ENCODE measurements around the gene KCNQ1. TPM values are rescaled to one million over a fixed set of nuclear protein-coding genes. Genes with fewer than 3 reads are reported as not detected.

Gene KCNQ1
- total RNA-seq, 1 experiment from 2014 or later: not detected

DNA sequence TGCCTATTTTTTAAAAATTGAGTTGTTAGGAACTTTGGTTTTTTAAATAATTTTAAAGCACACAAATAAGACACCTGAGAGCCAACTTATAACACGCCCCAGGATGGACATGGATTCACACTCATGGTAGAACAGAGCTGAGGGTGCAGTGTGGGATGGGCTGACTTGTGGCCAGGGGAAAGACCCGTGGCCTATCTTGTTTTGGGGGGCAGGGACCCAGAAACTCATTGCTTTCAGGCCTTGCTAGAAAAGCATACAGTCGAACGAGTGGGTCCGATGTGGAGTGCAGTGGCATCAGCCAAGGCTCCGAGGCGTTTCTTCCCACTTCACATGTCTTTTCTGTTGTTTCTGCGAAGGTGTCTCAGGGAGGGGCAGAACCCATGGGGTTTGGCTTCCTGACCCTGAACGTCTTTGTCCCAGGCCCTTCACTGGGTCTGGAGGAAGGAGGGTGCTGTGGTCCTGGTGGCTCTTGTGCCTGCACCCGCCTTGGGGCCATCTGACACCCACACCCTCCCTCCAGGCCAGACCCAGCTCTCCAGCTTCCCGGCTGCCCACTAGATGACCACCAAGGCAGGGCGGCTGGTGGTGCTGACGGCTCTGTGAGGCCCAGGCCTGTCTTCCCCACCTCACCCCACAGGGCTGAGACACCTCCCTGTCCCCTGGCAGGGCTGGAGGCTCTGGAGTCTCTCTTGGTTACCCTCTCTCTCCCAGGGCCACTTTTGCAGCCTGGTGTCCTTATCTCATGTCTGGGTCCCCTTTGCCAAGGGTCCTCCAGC lies 120.8 kb downstream of the KCNQ1 start:
- no peak overlapping the region for H3K4me3 Mint-ChIP-seq (ENCODE audit: unreplicated experiment)
- POLR2A ChIA-PET: no interaction called here
- H3K27me3 Mint-ChIP-seq (ENCODE audit: insufficient read depth, unreplicated experiment): no peaks in the 10 kb centered on the region
- CTCF ChIA-PET: interaction anchor here (0.6 to 0.9 kb wide), 2 partner anchors 145 to 420 kb away, joined by 3 read pairs; no protein-coding TSS in a partner anchor
- intact Hi-C loops (cut with micrococcal nuclease): no loop called here
- no TSS peak for BruUV-seq (replicated peaks)
- no peak for DNase-seq (ENCODE audit: unreplicated experiment)
- no peaks in the 10 kb centered on the region for H3K9me3 Mint-ChIP-seq (ENCODE audit: unreplicated experiment)
- H3K27ac Mint-ChIP-seq (ENCODE audit: low read depth, unreplicated experiment): peak overlapping the region; percentile 37
- TF ChIP-seq, protein P1, sequence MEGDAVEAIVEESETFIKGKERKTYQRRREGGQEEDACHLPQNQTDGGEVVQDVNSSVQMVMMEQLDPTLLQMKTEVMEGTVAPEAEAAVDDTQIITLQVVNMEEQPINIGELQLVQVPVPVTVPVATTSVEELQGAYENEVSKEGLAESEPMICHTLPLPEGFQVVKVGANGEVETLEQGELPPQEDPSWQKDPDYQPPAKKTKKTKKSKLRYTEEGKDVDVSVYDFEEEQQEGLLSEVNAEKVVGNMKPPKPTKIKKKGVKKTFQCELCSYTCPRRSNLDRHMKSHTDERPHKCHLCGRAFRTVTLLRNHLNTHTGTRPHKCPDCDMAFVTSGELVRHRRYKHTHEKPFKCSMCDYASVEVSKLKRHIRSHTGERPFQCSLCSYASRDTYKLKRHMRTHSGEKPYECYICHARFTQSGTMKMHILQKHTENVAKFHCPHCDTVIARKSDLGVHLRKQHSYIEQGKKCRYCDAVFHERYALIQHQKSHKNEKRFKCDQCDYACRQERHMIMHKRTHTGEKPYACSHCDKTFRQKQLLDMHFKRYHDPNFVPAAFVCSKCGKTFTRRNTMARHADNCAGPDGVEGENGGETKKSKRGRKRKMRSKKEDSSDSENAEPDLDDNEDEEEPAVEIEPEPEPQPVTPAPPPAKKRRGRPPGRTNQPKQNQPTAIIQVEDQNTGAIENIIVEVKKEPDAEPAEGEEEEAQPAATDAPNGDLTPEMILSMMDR (IDR thresholded peaks at IDR 0.05; ENCODE audit: unreplicated experiment): no peak
- H3K4me1 Mint-ChIP-seq (ENCODE audit: insufficient read depth, unreplicated experiment): no peaks in the 10 kb centered on the region
- no peaks in the 10 kb centered on the region for H3K36me3 Mint-ChIP-seq (ENCODE audit: insufficient read depth, unreplicated experiment)

DNA sequence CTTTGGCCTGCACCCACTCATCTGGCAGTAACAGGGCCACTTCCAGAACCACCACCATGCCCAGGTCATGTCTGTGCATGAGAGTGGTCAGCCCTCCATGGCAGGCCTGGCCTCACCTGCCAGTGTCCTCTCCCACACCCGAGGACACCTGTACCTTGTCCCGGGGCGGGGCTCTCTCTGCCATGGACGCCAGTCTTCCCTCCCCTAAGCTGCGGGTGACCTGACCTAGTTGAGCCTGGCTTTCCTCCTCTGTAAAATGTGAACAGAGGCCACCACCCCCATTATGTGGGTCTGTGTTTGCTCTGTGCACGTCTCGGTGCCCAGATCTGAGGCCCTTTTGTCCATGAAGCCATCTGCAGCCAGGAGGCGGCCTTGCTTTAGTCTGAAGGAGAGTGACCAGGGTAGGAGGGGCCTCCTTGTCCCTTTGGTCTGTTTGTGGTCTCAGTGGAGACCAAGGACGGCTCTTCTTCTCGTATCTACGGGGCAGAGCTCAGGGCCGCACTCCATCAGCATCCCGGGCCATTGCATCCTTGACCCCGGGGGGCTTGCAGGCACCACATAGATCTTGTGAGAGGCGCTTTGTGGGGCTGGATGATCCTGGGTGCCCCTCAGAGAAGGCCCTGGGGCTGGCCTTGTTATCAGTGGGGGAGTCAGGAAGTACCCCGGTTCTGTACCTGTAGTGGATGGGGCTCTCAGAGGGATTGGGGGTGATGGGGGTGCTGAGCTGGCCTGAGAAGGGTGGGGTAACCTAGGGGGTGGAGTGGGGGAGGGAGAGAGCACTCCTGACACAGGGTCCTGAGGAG lies 121.6 kb downstream of the KCNQ1 start:
- TF ChIP-seq, protein P1 (IDR thresholded peaks at IDR 0.05; ENCODE audit: unreplicated experiment): no peak
- no peak for DNase-seq (ENCODE audit: unreplicated experiment)
- ChIA-PET POLR2A (no interaction called here), CTCF (interaction anchor here (0.6 to 0.7 kb wide), 4 partner anchors 36 to 154 kb away, joined by 3 to 4 read pairs (median 3); no protein-coding TSS in a partner anchor)
- H3K9me3 Mint-ChIP-seq (ENCODE audit: unreplicated experiment): no peaks in the 10 kb centered on the region
- no peaks in the 10 kb centered on the region for H3K36me3 Mint-ChIP-seq (ENCODE audit: insufficient read depth, unreplicated experiment)
- no peaks in the 10 kb centered on the region for H3K4me1 Mint-ChIP-seq (ENCODE audit: insufficient read depth, unreplicated experiment)
- no peaks in the 10 kb centered on the region for H3K27me3 Mint-ChIP-seq (ENCODE audit: insufficient read depth, unreplicated experiment)
- intact Hi-C loops (cut with micrococcal nuclease): no loop called here
- no peak overlapping the region for H3K27ac Mint-ChIP-seq (ENCODE audit: low read depth, unreplicated experiment)
- no peak overlapping the region for H3K4me3 Mint-ChIP-seq (ENCODE audit: unreplicated experiment)
- no TSS peak for BruUV-seq (replicated peaks)

DNA sequence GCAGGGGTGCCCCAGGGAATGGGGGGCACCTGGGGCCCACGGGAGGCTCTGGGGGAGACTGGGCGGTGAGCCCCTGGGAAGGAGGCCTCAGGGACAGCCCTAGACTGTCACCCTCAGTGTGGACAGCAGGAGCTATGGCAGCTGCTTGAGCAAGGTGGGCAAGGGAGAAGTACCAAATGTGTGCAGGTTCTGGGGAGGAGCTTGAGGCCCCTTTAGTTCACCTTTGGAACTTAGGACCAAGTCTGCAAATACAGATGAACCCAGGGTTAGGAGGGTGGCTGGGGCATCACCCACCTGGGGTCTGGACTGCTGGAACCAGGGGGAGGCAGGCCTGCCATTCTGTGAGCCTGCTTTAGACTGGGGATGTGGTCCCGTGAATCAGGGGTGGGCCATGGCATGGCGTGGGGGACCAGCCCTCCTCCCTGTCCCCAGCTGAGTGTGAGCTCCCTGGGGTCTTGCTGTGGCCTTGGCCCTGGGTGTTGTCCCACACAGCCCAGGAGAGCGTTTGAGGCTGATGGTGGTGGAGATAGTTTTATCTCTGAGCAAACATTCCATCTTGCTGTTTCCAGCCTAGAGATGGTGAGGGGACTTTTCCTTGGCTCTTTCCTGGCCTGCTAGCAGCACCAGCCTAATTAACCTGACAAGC lies 122.3 kb downstream of the KCNQ1 start:
- no peaks in the 10 kb centered on the region for H3K27me3 Mint-ChIP-seq (ENCODE audit: insufficient read depth, unreplicated experiment)
- no peak for DNase-seq (ENCODE audit: unreplicated experiment)
- TF ChIP-seq, protein P1 (IDR thresholded peaks at IDR 0.05; ENCODE audit: unreplicated experiment): no peak
- no peaks in the 10 kb centered on the region for H3K36me3 Mint-ChIP-seq (ENCODE audit: insufficient read depth, unreplicated experiment)
- no peak overlapping the region for H3K27ac Mint-ChIP-seq (ENCODE audit: low read depth, unreplicated experiment)
- ChIA-PET POLR2A (no interaction called here), CTCF (interaction anchor here (0.6 to 0.7 kb wide), 3 partner anchors 36 to 154 kb away, joined by 3 to 4 read pairs (median 3); no protein-coding TSS in a partner anchor)
- no peaks in the 10 kb centered on the region for H3K9me3 Mint-ChIP-seq (ENCODE audit: unreplicated experiment)
- H3K4me3 Mint-ChIP-seq (ENCODE audit: unreplicated experiment): no peak overlapping the region
- intact Hi-C loops (cut with micrococcal nuclease): no loop called here
- H3K4me1 Mint-ChIP-seq (ENCODE audit: insufficient read depth, unreplicated experiment): no peaks in the 10 kb centered on the region
- BruUV-seq (replicated peaks): no TSS peak

DNA sequence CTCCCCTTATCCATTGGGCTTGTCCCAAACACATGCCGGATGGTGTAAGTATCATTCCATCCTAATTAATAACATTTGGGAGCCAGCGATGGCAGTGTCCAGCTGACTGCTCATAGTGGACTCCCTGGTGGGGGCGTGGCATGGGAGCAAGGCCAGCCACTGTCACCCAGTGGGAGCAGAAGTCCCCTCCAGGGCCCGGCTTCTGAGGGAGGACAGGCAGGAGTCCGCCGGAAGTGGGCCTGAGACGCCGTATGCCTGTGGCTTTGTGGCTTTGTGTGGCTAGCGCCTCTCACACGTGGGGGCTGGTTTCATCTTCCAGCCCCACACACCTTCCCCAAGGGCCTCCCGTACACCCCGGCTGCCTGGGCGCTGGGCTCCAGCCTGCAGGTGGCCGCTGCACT lies 124.5 kb downstream of the KCNQ1 start:
- CTCF ChIA-PET: no interaction called here
- intact Hi-C loops (cut with micrococcal nuclease): no loop called here
- no peak overlapping the region for H3K27ac Mint-ChIP-seq (ENCODE audit: low read depth, unreplicated experiment)
- no peak overlapping the region for H3K4me3 Mint-ChIP-seq (ENCODE audit: unreplicated experiment)
- no peaks in the 10 kb centered on the region for H3K36me3 Mint-ChIP-seq (ENCODE audit: insufficient read depth, unreplicated experiment)
- H3K27me3 Mint-ChIP-seq (ENCODE audit: insufficient read depth, unreplicated experiment): no peaks in the 10 kb centered on the region
- H3K9me3 Mint-ChIP-seq (ENCODE audit: unreplicated experiment): no peaks in the 10 kb centered on the region
- POLR2A ChIA-PET: no interaction called here
- no peak for DNase-seq (ENCODE audit: unreplicated experiment)
- TF ChIP-seq, protein P1 (IDR thresholded peaks at IDR 0.05; ENCODE audit: unreplicated experiment): no peak
- no peaks in the 10 kb centered on the region for H3K4me1 Mint-ChIP-seq (ENCODE audit: insufficient read depth, unreplicated experiment)
- no TSS peak for BruUV-seq (replicated peaks)

Measured in MCF 10A (cell line).